HG03520 (cell line): ENCODE data around the gene SCCPDH.
"Not testable (repeated sequence)": the region's sequence is repeated elsewhere in the genome, so short reads cannot be mapped to it uniquely, and the experiment has no call there.

Source experiments
- ATAC-seq: cut with Tn5 transposase; IDR thresholded peaks from one replicate; pipeline ENCODE4 v1.9.1; 2021; ENCODE audit warnings: mild to moderate bottlenecking, moderate library complexity; ENCODE audit not compliant: unreplicated experiment

Gene SCCPDH

GRCh38 chr1:246797597-246797996 is 73.4 kb downstream of the SCCPDH start:
- no peak for ATAC-seq

DNA sequence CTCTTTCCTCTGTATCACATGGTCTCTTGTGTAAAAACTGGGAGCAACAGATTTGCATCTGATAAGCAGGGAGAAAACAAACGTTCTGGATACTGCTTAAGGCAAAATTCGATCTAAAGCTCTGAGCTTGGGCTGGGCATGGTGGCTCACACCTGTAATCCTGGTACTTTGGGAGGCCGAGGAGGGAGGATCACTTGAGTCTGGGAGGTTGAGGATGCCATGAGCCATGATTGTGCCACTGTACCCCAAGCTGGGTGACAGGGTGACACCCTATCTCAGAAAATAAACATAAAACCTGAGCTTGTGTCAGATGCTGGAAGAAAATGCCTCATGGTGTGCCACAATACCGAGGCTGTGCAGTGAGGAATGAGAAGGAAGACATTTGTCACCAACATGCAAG is 73.9 kb downstream of the SCCPDH start:
- ATAC-seq, result no peak

GRCh38 chr1:246798606-246799496 is 74.6 kb downstream of the SCCPDH start:
- no peak for ATAC-seq

GRCh38 chr1:246800356-246800755 is 76.1 kb downstream of the SCCPDH start:
- no peak for ATAC-seq

GRCh38 chr1:246800756-246801155 is 76.5 kb downstream of the SCCPDH start:
- no peak for ATAC-seq

- no peak for ATAC-seq
These were observed 77.2 kb downstream of the SCCPDH start for GRCh38 chr1:246801241-246802020.

- no peak for ATAC-seq
These were observed 79.2 kb downstream of the SCCPDH start for GRCh38 chr1:246803373-246803772.

GRCh38 chr1:246803883-246804282 is 79.7 kb downstream of the SCCPDH start:
- no peak for ATAC-seq

DNA sequence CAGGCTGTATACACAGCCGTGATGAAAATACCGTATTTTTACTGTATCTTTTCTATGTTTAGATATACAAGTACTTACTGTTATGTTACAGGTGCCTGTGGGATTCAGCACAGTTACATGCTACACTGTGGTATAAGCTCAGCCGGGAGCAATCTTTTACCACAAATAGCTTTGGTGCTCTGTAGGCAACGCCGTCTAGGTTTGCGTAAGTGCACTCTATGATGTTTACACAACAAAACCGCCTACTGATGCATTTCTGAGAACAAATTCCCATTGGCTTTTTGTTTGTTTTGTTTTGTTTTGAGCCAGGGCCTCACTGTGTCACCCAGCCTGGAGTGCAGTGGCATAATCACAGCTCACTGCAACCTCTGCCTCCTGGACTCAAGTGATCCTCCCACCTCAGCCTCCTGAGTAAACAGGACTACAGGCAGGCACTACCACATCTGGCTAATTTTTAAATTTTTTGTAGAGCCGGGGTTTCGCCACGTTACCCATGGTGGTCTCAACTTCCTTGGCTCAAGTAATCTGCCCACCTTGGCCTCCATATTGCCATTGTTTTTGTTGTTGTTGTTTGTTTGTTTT is 81.0 kb downstream of the SCCPDH start:
- ATAC-seq, result no peak

GRCh38 chr1:246809473-246809872 is 85.3 kb downstream of the SCCPDH start:
- no peak for ATAC-seq

- ATAC-seq, result no peak
These were observed 87.8 kb downstream of the SCCPDH start for GRCh38 chr1:246811985-246812384.

DNA sequence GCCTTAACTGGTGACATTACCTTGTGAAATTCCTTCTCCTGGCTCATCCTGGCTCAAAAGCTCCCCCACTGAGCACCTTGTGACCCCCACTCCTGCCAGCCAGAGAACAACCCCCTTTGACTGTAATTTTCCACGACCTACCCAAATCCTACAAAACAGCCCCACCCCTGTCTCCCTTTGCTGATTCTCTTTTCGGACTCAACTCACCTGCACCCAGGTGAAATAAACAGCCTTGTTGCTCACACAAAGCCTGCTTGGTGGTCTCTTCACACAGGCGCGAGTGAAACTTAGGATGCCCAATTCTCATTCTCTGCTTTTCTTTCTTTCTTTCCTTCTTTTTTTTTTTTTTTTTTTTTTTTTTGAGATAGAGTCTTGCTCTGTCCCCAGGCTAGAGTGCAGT is 89.1 kb downstream of the SCCPDH start:
- ATAC-seq, result not testable (repeated sequence)

- ATAC-seq, result no peak
These were observed 90.7 kb downstream of the SCCPDH start for GRCh38 chr1:246814890-246815289.

DNA sequence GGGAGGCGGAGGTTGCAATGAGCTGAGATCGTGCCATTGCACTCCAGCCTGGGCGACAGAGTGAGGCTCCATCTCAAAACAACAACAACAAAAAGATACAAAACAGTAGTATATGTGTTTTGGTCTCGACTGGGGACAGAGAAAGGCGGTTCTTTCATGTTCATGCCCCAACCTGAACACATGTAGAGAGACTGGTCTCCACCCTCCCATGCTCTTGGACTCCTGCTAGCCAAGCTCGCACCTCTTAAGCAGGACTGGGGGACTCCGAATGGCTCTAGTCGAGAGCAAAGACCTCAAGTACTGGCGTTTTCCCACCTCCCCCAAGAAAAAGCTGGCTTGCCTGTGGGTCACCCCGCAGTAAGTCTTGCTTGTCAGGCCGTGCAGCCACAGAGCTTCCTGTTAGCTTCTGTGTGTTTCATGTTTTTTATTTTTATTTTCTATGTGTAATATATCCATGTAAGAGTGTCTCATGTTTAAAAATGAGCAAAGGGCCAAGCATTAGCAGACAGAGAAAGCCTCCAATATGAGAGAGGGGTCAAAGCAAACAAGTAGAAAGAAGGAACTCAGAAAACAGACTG is 91.6 kb downstream of the SCCPDH start:
- no peak for ATAC-seq
